Ascending aorta (tissue), 2 donors: ENCODE data around the gene DIRAS1. TPM values are rescaled to one million over a fixed set of nuclear protein-coding genes. Genes with fewer than 3 reads are reported as not detected.
"Not testable (repeated sequence)": the region's sequence is repeated elsewhere in the genome, so short reads cannot be mapped to it uniquely, and the experiment has no call there.

Experiments
- DNase-seq, 2 donors: peaks; one replicate each; pipeline ENCODE4 v3.0.0-alpha.2; 2019; ENCODE audit warnings: low spot score in 2 of 2
- H3K27ac ChIP-seq, 2 donors: fragments of 200-600 bp; sonication (generic); one replicate each; pipeline ENCODE4 v1.5.1; 2016 to 2017; ENCODE audit warnings: mild to moderate bottlenecking in 1 of 2
- H3K27me3 ChIP-seq: fragments of 200-600 bp; sonication (generic); one replicate; pipeline ENCODE4 v1.5.1; 2017
- H3K36me3 ChIP-seq, 2 donors: fragments of 200-600 bp; sonication (generic); one replicate each; pipeline ENCODE4 v1.5.1; 2016
- H3K4me1 ChIP-seq, 2 donors: fragments of 200-600 bp; sonication (generic); one replicate each; pipeline ENCODE4 v1.5.1; 2016 to 2017; ENCODE audit warnings: mild to moderate bottlenecking in 1 of 2
- H3K4me3 ChIP-seq, 2 donors: fragments of 200-600 bp; sonication (generic); one replicate each; pipeline ENCODE4 v1.5.1; 2016 to 2017; ENCODE audit warnings: mild to moderate bottlenecking in 1 of 2
- H3K9me3 ChIP-seq, 2 donors: fragments of 200-600 bp; sonication (generic); one replicate each; pipeline ENCODE4 v1.5.1; 2016
- CTCF ChIP-seq, 3 experiments: fragments of 200-600 bp in 2 of 3; fragments of 450-650 bp in 1 of 3; sonication (generic) in 2 of 3; IDR thresholded peaks; one replicate each; pipeline ENCODE4 v1.5.1; 2016 to 2019; ENCODE audit warnings: antibody characterized with exemption in 3 of 3, mild to moderate bottlenecking in 1 of 3, moderate library complexity in 1 of 3
- intact Hi-C: fragments of 100-400 bp; cut with DNase I; formaldehyde crosslinking; loops from one replicate; pipeline ENCODE4 v1.15.1; 2023
- total RNA-seq: library from RNA; depleted of rRNA; stranded (reverse); fragments of >200 nt; gene quantifications from one replicate; pipeline ENCODE4 v1.1.0, GENCODE V29; 2016

Gene DIRAS1
- total RNA-seq, 1 donor from 2014 or later: not detected

DNA sequence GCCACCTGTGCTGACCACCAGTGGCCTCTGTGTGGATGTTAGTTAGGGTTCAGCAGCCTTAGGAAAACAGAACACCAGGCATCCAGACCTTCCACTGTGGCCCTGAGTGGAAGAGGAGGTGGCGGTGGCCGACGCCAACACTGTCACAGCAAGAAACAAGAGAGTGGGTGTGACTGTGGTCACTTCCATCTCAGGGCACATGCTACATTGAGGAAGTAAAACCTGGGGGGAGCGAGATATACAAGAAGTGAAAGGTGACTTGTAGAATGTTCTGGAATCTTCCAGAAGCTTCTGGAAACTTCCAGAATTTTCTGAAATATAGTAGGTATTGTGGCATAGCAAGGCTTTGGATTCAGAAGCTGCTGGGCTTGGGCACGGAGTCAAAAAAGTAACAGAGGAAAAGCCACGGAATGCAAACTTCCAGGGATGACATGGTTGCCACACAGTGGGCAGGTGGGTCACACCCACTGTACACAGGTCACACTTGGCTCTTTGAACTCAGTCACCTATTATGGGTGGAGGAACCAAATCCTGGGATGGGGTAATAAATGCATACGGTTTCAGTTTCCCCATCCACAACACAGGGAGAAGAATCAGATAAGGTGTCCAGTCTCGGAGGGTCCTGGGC, 43.0 kb downstream of the DIRAS1 start:
- Histone ChIP-seq H3K4me1 (no peaks in the 10 kb centered on the region), H3K36me3 (no peaks in the 10 kb centered on the region), H3K27me3 (no peaks in the 10 kb centered on the region), H3K4me3 (no peak overlapping the region), H3K27ac (no peak overlapping the region), H3K9me3 (no peaks in the 10 kb centered on the region)
- TF ChIP-seq CTCF (IDR thresholded peaks at IDR 0.05): no peak
- intact Hi-C loops: no loop called here
- no peak for DNase-seq

DNA sequence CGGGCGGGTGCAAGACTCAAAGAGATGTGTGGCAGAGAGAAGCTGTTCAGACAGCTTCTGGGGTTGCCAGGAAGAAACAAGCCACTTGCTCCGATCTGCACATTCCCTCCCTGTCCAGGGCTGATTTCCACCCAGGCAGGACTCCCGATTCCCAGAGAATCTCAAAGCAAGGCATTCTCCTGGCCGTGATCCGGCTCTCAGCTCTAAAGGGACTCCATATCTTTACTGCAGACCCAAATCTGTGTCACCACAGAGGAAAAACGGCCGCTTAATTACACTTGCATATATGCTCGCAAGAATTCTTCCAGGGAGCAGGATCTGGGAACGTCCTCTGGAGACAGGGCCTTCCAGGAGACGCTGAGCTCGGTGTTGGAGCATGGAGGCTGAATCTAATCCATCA, 44.3 kb downstream of the DIRAS1 start:
- H3K9me3 ChIP-seq: no peaks in the 10 kb centered on the region
- H3K27ac ChIP-seq: no peak overlapping the region
- no peak for TF ChIP-seq CTCF (IDR thresholded peaks at IDR 0.05)
- no peaks in the 10 kb centered on the region for H3K4me1 ChIP-seq
- H3K27me3 ChIP-seq: no peaks in the 10 kb centered on the region
- H3K4me3 ChIP-seq: no peak overlapping the region
- intact Hi-C loops: no loop called here
- no peaks in the 10 kb centered on the region for H3K36me3 ChIP-seq
- DNase-seq: no peak

- Histone ChIP-seq H3K27ac (no peak overlapping the region), H3K4me3 (no peak overlapping the region), H3K9me3 (no peaks in the 10 kb centered on the region), H3K4me1 (no peaks in the 10 kb centered on the region), H3K27me3 (no peaks in the 10 kb centered on the region), H3K36me3 (no peaks in the 10 kb centered on the region)
- intact Hi-C loops: no loop called here
- TF ChIP-seq CTCF (IDR thresholded peaks at IDR 0.05): no peak
- no peak for DNase-seq
Measured at GRCh38 chr19:2675892-2676291, 45.3 kb downstream of the DIRAS1 start.

- Histone ChIP-seq H3K4me1 (no peaks in the 10 kb centered on the region), H3K27me3 (no peaks in the 10 kb centered on the region), H3K4me3 (no peak overlapping the region), H3K36me3 (no peaks in the 10 kb centered on the region), H3K27ac (no peak overlapping the region), H3K9me3 (no peaks in the 10 kb centered on the region)
- intact Hi-C loops: no loop called here
- DNase-seq: no peak
- no peak for TF ChIP-seq CTCF (IDR thresholded peaks at IDR 0.05)
Measured at GRCh38 chr19:2670217-2670616, 51.0 kb downstream of the DIRAS1 start.

GRCh38 chr19:2668175-2668763, 52.9 kb downstream of the DIRAS1 start:
- intact Hi-C loops: loop anchor here (10.0 kb wide), 1 partner anchor 187 kb away; no protein-coding TSS in a partner anchor

DNA sequence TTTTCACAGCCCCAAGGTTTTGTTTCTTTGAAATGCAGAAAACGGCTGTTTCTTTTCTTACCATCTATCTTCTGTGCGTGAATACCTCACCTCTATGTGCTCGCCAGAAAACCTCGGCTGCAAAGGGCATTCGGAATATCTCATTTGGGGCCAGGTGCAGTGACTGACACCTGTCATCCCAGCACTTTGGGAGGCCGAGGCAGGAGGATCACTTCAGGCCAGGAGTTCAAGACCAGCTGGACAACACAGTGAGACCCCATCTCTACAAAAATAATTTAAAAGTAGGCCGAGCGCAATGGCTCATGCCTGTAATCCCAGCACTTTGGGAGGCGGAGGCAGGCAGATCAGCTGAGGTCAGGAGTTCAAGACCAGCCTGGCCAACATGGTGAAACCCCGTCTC, 53.8 kb downstream of the DIRAS1 start:
- H3K27ac ChIP-seq, H3K9me3 ChIP-seq, H3K4me1 ChIP-seq, H3K4me3 ChIP-seq, H3K27me3 ChIP-seq, DNase-seq, H3K36me3 ChIP-seq: not testable (repeated sequence)
- intact Hi-C loops: loop anchor here (10.0 kb wide), 1 partner anchor 187 kb away; no protein-coding TSS in a partner anchor

More at GRCh38 chr19:2668175-2668763, 52.9 kb downstream of the DIRAS1 start:
- Histone ChIP-seq H3K4me3 (no peak overlapping the region), H3K27me3 (no peaks in the 10 kb centered on the region), H3K27ac (no peak overlapping the region), H3K4me1 (no peaks in the 10 kb centered on the region), H3K9me3 (no peaks in the 10 kb centered on the region), H3K36me3 (no peaks in the 10 kb centered on the region)
- no peak for DNase-seq
- no peak for TF ChIP-seq CTCF (IDR thresholded peaks at IDR 0.05)
